Kidney tubule cell (primary cell): ENCODE measurements around the gene DLEC1.
"Not testable (repeated sequence)": the region's sequence is repeated elsewhere in the genome, so short reads cannot be mapped to it uniquely, and the experiment has no call there.

ENCODE experiments used
- DNase-seq: peaks from one replicate; pipeline ENCODE4 v3.0.0-alpha.2; 2018; ENCODE audit warnings: low spot score

DLEC1 gene

DNA sequence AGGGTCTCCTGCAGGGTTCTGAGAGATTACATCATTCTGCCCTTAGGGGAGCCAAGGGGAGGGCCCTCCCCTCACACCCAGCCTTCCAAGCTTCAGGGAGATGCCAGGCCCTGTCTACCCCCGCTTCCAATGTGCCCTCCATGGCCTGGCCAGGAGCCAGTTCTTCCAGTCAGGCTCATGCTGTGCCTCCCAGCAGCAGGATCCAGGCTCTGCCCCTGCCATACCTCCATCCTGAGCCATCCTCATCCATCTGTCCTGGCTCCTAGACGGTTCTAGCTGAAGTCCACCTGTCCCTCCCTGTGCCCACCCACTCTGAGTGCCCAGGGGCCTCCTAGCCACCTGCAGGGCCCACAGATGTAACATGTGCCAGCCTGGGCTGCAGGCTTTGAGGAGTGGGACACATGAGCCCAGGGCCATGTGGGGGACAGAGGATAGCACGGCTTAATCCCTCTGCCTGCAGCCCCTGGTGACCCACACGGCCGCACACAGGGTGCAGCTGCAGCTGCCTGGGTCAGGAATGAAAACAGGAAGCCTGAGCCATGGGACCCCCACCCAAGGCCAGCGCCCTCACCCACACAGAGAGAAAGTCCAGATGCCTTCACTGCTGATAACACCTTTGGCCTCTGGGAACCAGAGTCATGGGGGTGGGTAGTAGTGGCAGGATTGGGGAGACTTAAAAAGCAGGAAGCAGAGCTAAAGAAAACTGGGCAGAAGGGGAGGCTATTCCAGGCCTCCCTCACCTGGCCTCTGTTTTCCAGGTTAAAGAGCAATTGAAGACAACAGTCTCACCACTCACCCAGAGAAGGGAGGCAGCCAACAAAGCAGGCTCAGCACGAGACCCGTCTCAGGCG, 21.3 kb upstream of the DLEC1 start:
- DNase-seq: no peak

DNA sequence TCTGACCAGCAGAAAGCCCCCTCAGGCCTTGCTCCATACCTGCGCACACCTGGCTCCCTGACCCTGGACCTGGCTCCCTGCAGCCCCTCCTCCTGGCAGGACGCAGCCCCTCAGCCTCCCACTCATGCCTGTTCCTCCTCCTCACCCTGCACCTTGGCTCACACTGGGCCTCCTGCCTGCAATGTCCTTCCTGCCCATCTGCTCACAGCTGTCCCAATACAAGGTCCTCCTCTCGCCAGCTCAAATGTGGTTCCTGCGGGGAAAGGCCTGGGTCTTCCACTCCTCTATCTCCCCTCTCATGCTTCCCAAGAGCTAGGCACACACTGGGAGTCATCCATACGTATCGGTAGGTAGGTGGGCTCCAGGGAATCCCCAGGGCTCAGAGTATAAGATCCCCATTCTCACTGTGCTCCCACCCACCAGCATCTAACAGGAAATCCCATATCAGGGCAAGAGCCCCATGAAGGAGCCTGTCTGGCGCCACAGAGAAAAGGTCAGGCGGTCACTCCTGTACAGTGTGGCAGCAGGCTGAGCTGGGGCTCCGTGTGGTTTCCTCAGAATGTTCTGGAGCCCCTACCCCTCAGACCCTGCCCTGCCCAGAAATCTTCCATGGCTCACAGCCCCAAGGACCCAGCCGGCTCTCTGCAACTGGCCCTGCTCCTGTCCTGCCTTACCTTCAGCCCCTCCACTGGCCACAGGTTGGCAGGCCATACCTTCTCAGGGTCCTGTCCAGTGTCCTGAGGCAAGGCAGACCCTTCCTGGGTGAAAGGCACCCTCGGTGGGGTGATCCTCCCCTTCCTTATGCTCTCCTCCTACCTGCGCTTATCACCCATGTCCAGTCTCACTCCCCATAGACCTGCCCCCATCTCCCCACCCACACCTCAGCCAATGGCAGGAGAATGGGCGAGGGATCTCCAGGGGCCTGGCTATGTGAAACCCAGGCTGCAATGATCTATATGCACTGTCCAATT, 20.4 kb upstream of the DLEC1 start:
- no peak for DNase-seq

DNA sequence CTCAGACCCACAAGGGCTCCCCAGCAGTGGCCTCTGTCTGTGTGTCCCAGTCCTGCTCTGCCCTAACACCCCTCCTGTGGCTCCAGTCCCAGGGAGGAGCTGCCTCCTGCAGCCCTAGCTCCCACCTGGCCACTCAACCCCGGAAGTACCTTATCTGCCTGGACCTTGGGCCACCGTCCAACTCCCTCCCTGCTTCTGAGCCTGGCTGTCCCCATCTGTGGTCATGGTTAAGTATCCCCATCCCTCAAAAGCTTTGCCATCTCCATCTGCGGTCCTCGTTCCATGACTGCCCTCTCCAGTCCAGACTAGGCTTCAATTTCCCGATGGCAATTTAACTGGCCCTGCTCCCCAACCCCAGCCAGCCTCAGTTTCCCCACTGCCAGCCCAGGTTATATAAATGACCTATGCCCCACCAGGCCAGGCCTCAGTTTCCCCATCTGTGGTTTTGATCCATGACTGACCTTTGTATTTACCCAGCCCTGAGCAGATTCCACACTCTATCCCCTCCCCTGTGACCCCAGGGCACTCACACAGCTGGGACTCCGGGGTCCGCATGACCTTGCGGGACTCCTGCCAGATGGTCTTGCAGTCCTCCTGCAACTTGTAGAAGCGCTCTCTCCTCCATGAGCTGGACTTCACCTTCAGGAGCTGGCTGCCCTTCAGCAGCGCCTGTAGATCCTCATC, 19.2 kb upstream of the DLEC1 start:
- DNase-seq: no peak

DNA sequence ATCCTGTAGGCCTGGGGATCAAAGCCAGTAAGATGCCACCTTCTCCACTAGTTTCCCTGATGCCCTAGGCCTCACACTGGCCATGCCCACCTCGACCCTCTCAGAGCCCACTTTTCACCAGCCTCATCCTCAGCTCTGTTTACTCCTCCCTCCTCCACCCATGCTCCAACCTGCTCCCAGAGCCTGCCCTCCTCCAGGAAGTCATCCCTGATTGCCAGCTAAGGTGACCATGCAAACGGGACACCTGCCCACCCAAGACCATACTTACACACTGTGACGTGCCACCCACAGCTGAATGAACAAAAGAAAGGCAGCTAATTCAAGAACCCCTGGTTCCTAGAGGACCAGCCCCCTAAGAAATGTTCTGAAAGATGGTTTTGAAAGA, 18.7 kb upstream of the DLEC1 start:
- DNase-seq: no peak

DNA sequence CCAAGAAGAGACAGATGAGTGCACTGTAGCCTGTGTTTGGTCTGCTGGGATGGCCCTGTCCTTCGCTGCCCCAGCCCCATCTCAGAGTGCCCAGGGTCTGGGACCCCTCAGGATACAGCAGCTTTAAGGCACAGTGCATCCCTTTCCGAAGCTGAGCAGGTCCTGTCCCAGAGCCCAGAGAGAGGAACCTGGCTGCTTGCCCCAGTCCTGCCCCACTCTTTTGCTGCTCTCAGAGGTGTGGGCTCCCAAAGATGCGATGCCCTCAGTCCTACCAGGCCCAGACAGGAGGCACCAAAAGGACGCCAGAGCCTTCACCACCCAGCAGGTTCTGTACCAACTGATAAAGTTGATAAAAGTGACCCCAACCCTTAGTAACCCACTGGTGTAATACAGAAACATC, 17.8 kb upstream of the DLEC1 start:
- no peak for DNase-seq

DNA sequence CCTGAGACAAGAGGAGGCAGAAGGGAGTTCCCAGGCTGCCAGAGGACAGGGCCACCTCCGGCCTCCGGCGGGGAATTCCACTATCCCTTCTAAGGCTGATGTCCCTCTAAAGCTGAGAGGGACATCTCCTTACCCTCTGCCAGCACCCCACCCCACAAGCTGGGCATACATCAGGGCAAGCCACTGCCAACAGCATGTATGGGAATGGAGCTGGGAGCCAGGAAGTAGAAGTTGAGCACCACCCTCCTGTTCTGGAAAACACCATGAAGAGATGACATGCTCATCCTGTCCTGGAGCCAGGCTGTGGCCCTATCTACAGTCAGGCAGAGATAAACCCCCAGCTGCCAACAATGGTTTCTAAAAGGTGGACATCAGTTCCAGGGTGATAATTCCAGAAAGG, 16.7 kb upstream of the DLEC1 start:
- no peak for DNase-seq

DNA sequence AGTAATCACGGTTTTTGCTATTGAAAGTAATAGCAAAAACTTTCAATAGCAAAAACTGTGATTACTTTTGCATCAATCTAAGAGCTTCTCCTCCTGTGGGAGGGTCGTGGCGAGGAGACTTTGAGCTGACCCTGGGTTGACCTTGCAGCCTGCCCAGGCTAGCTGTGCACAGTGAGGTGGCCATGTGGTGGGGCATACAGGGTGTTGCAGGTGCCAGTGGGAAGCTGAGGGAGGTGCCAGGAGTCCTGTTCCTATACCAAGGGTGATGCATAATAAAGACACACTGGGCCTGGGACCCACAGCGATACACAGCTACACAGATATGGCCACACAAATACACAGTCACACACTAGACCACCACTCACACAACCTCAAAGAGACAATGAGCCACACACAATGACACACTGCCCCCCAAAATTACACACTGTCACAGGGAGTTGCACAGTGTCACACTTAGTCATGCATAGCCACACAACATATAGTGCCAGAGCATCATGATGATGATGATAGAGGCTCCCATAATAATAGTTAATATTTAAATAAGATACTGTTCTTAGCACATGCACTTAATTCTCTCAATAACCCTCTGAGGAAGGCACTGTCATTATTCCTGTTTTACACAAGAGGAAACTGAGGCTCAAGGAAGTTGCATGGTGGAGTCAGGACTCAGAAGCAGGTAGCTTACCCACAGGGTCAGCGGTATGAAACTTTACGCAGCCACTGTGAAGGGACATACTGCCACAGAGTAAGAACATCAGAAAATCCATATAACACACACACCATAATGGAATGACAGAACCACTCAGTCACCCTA, 15.9 kb upstream of the DLEC1 start:
- no peak for DNase-seq

DNA sequence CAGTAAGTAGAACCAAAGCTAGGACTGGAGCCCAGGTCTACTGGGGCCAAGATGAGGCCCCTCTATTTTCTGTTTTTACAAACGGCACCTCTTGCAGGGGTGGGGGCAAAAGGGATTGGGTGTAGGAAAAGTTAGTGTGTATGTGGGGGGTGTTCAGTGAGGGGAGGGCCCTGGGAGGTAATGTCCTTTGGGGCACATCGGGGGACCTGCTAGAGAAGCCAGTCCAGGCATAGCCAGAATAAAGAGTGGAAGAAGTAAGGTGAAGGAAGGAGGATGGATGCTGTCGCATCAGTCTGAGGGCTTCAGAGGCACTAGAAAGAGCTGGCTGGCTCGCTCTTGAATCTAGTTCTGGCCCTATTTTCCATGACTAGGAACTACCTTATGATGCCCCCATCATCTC, 12.2 kb upstream of the DLEC1 start:
- no peak for DNase-seq

DNA sequence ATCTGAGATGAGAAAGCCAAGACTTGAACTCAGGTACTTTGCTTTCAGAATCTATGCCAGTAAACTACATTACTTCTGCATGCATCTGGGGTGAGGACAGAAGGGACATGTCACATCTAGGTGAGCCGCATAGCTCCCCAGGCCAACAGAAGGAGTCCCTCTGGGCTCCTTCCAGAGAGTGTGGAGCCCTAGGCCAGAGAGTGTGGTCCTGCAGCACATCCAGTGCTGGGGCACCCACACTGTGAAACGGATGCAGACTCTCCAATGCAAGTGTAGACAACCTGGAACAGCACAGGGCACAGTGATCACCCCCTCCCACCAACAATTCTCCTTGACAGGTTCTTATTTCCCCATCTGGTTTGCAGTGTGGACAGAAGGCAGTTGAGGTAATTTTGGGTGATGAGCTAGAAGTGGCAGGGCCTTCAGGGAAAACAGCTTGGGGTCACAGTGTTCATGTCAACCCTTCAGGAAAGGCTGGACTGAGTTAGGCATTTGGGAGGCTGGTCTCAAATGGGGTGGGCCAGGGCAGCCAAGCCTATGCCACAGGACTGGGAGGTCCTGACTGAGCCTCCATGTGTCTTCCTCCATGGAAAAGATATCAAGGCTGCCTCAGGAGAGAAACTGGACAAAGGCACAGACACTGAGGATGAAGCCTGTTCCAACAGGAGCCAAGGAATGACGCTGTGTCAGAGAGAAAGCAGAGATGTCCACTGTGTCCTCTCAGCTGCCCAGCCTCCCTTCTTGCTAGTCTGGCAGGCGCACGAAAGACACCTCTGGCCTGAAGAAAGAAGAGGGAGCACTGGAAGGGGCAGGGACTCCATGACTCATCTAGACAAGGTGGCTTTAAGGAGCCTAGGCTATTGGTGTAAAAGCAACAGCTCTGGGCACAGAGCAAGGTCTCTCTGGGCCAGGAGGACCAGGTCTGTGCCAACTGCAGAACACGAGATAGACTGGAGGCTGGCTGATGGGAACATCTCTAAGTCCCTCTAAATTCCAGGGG, 11.2 kb upstream of the DLEC1 start:
- DNase-seq: no peak

DNA sequence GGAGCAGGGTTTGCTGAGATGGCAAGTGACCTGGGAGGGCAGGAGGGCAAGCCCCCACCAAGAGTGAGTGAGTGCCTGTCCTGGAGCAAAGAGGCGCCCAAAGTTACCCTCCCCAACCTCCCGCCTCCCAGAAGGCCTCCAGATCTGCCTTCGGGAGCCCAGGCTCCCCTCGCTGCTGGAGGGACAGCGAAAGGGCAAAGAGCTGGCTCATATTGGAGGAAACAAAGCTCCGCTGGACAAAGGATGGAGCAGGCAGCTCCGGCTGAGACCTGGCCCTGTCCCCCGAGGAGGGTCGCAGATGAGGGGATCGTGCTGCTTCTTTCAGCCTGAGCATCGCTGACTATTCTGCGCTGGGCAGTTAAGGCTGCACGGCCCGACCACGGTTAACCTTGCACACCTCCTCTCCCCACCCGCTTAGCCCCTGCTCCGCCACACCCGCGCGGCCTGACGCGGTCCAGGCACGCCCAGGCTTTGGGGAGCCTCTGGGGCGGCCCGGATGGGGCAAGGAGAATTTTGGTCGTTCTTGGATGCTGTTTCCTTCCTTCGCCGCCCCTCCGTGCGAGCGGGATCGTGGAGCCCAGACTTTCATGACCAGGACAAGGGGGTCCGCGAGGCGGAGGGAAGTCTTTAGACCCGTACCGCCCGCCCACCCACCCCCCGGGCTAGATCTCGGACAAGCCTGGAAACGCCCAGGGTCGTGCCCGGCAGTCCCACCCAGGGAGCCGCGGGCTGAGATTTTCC, 10.2 kb upstream of the DLEC1 start:
- DNase-seq: no peak

DNA sequence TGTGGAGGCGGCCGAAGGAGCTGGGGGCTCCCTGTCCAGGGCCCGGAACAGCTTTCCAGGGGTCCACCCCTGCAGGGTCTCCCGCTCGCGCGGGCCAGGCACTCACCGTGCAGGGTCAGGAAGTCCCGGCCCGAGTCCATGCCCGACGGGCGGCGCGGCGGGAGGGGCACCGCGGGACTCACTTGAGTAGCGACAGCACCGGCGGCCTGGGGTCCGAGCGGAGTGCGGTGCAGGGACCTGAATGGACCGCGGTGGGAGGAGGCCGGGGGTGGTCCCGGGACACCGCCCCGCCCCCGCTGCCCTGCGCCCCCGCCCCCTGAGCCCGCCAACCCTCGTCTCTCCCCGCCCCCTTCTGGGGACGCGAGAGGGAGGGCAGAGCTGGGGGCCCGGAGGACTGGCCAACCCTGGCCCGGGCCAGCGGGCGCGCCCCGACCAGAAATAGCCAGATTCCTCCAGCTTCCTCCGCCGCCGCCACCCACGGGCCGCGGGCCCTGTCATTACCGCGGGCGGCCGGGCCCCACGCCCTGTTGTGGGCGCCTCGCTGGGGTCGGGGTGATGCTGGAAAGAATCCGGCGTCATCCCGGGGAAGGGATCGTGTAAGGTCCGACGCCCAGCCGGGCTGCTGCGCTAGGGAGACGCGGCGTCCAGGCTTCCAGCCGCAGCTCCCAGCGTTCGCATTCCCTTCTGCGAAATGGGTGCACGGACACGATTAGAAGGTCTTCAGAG, 9.4 kb upstream of the DLEC1 start, which contains the start of gene PLCD1:
Gene PLCD1 (minus strand): TSS at position 243 of the 726 bp plus-strand sequence. CDS start 103 bp downstream, at position 140.
- DNase-seq: peak; percentile 70

DNA sequence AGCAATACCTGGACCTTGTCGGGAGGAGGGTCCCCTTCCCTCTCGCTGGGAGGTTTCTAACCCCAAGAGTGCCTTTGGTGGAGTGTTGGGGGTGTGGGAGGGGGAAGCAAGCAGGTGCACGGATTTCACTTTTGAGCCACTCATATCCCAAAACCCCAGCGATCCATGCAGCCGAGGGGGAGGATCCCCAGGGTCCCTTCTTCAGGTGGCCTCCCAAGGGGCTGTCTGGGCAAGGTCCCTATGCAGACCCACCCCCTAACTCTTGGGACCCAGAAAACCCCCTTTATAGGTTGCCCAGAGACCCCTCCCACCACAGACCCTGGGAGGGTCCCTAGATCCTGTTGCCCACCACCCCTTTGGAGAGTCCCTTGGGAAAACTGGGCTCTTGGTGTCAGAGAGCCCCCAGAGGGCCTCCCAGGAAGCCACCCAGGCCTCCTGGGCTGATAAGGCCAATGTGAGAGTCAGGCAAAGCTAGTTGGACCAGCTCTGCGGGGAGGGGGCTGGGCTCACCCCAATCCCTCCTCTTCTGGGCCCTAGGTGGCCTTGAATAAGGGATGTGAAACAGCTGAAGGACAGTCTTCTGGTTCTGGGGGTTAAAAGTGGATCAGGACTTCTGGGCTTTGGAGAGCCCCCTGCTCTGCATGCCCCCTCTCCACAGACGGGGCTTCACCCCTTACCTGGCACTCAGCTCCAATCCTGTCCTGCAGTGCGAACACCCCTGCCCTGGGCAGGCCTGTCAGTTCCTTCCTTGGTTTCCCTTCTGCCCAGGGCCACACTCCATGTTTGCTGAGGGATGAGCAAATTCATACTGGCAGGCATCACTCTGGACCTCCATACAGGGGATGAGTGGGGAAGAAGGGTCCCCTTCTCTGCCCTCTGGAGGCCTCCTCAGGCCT, 8.6 kb upstream of the DLEC1 start:
- DNase-seq: no peak

DNA sequence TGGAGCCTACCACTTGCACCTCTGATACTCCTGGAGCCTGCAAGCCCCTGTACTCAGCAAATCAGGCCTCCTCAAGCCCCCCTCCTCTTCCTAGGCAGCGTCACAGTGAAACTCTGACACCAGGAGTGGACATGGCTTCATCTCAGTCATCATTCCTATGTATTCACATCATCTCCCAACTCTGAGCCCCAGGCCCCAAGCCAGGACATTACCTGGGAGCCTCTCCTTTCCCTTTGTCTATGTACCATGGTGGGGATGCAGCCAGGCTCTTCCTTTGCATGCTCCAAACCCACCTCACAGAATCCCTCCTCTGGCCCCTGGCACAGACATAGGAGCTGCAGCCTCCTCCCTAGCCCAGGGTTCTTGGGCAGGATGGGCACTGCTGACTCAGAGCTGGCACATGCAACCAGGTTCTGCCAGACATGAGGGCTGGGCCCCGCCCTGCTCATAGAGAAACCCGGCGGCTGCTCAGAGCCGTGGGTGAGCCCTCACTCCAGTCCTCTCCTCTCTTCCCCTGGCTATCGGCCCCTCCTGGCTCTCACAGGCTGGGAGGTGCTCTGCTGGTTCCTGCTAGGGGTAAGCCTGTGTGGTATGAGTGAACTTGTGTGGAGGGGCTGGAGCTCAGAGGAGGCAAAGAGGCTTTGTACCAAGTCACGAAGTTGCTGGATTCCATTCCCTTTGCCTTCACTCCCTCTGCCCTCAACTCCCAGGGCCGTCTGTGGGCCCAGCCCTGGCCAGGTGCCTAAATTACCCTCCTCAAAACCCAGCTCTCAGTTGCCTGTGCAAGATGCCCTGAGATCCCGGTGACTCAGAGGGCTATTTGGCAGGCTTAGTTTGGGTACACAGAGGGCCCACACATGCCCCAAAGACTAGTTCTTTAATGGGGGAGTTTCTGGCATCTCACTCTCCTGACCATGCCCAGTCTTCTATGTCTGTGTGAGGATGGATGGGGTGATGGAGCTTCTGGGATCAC, 7.7 kb upstream of the DLEC1 start:
- peak; percentile 87 for DNase-seq

DNA sequence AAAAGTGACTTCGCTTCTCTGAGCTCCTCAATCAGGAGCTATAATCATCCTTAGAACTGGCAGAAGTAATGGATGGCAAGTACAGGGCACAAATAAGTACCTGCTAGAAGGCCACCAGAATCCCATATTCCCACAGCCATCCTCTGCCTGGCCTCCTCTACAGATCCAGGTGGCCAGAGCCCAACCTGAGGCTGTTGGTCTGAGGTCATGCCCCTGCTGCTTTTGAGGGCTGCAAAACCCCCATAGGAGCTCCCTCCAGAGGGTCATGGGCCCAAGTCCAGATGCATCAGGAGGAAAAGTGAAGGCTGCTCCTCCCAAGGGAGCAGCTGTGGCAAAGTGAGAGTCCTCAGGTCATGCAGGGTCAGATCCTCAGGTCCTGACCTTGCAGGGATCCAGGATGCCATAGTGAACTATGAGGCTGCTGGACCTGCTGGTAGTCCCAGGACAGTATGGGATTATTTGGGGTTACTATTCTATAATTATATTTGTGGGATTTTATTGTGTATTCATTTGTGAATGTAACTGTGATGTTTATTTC, 6.6 kb upstream of the DLEC1 start:
- DNase-seq: no peak

DNA sequence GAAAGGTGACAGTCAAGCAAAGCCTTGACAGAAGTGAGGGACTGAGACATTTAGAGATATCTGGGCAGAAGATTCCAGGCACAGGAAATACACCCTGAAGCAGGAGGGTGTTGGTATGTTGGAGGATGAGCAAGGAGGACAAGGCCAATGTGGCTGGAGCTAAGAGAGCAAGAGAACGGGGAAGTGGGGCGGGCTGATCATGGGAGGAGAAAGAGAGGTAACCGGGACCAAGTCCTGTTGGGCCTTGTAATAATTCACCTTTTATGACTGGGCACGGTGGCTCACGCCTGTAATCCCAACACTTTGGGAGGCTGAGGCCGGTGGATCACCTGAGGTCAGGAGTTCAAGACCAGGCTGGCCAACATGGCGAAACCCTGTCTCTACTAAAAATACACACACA, 5.4 kb upstream of the DLEC1 start:
- DNase-seq: not testable (repeated sequence)

DNA sequence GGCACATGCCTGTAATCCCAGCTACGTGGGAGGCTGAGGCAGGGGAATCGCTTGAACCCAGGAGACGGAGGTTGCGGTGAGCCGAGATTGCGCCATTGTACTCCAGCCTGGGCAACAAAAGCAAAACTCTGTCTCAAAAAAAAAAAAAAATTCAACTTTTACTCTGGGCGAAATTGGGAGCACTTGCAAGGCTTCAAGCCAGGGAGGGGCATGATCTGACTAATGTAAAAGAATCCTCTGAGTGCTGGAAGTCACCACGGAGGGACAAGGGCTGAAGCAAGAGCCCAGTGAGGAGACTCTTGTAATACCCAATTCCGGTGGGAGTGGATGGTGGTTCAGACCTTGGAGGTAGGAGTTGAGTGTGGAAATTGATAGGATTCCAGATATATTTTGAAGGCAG, 4.7 kb upstream of the DLEC1 start:
- DNase-seq: not testable (repeated sequence)
